MM.1S (cell line): ENCODE results near the gene MYBPHL.

Source experiments
- DNase-seq: peaks from one replicate; pipeline ENCODE4 v3.0.0-alpha.2; 2015
- H2AFZ ChIP-seq: fragments of 300-600 bp; sonication (generic); 2 replicates; pipeline ENCODE4 v1.6.0; 2016; ENCODE audit warnings: antibody characterized with exemption, low read length
- H3F3A ChIP-seq: fragments of 300-600 bp; sonication (generic); 2 replicates; pipeline ENCODE4 v1.6.1; 2016; ENCODE audit warnings: mild to moderate bottlenecking, antibody characterized with exemption, low read length, moderate library complexity, mixed read lengths; ENCODE audit not compliant: insufficient read depth
- H3K27ac ChIP-seq: fragments of 300-600 bp; sonication (generic); 2 replicates; pipeline ENCODE4 v1.5.1; 2016; ENCODE audit warnings: mild to moderate bottlenecking, low read length
- H3K27me3 ChIP-seq: fragments of 300-600 bp; sonication (generic); replicated peaks from 2 replicates; pipeline ENCODE4 v1.6.0; 2016; ENCODE audit warnings: low read length; ENCODE audit not compliant: insufficient read depth
- H3K36me3 ChIP-seq: fragments of 300-600 bp; sonication (generic); replicated peaks from 2 replicates; pipeline ENCODE4 v1.6.1; 2016; ENCODE audit warnings: mild to moderate bottlenecking, low read length, mixed read lengths; ENCODE audit not compliant: insufficient read depth
- H3K4me1 ChIP-seq: fragments of 300-600 bp; sonication (generic); 2 replicates; pipeline ENCODE4 v1.6.1; 2016; ENCODE audit warnings: low read length, mixed read lengths
- H3K4me2 ChIP-seq: fragments of 300-600 bp; sonication (generic); 2 replicates; pipeline ENCODE4 v1.6.0; 2016; ENCODE audit warnings: low read depth, low read length
- H3K4me3 ChIP-seq: fragments of 300-600 bp; sonication (generic); 2 replicates; pipeline ENCODE4 v1.5.1; 2016; ENCODE audit warnings: low read length, mixed read lengths
- H3K79me2 ChIP-seq: fragments of 300-600 bp; sonication (generic); 2 replicates; pipeline ENCODE4 v1.6.1; 2016; ENCODE audit warnings: mixed run types, low read length, mixed read lengths
- H3K9ac ChIP-seq: fragments of 300-600 bp; sonication (generic); 2 replicates; pipeline ENCODE4 v1.6.1; 2016; ENCODE audit warnings: low read length, mixed read lengths
- H3K9me2 ChIP-seq: fragments of 300-600 bp; sonication (generic); replicated peaks from 2 replicates; pipeline ENCODE4 v1.6.1; 2016; ENCODE audit warnings: mild to moderate bottlenecking, low read length, mixed read lengths; ENCODE audit not compliant: insufficient read depth
- H3K9me3 ChIP-seq: fragments of 300-600 bp; sonication (generic); replicated peaks from 2 replicates; pipeline ENCODE4 v1.6.1; 2016; ENCODE audit warnings: mild to moderate bottlenecking, low read length, mixed read lengths; ENCODE audit not compliant: insufficient read depth
- H4K20me1 ChIP-seq: fragments of 300-600 bp; sonication (generic); 2 replicates; pipeline ENCODE4 v1.6.1; 2016; ENCODE audit warnings: mild to moderate bottlenecking, low read length, moderate library complexity, mixed read lengths; ENCODE audit not compliant: insufficient read depth
- CTCF ChIP-seq: fragments of 300-600 bp; sonication (generic); IDR thresholded peaks from 2 replicates; pipeline ENCODE4 v1.5.1; 2016; ENCODE audit warnings: antibody characterized with exemption, low read length, mixed read lengths
- EZH2 ChIP-seq: fragments of 300-600 bp; sonication (generic); optimal IDR thresholded peaks from 2 replicates; pipeline ENCODE3; 2017; ENCODE audit warnings: low read depth, mild to moderate bottlenecking, antibody characterized with exemption, low read length, mixed read lengths
- EZH2phosphoT487 ChIP-seq: fragments of 300-600 bp; sonication (generic); IDR thresholded peaks from 2 replicates; pipeline ENCODE4 v1.6.1; 2018; ENCODE audit warnings: antibody characterized with exemption, low read length

Gene MYBPHL

DNA sequence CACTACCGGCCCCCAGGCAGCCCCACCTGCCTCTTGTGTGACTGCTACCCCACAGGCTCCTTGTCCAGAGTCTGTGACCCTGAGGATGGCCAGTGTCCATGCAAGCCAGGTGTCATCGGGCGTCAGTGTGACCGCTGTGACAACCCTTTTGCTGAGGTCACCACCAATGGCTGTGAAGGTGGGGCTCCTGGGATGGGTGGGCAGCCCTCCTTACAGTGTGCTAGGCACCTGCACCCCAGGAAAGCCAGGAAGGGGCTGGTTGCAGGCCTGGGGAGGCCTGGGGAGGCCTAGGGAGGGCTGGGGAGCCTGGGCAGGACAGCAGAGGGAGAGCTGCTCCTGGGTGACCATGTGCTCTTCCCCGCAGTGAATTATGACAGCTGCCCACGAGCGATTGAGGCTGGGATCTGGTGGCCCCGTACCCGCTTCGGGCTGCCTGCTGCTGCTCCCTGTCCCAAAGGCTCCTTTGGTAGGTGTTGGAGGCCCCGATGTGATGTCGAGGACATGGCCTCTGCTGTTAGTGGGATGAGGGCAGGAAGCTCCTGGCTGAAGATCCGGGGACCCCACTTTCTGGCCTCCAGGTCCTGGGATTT, 41.0 kb downstream of the MYBPHL start:
- H3K79me2 ChIP-seq: no peaks in the 10 kb centered on the region
- TF ChIP-seq EZH2 (no peak), CTCF (no peak), EZH2phosphoT487 (no peak)
- DNase-seq: no peak
- no peak overlapping the region for H3K27ac ChIP-seq
- H2AFZ ChIP-seq: no peak overlapping the region
- no peaks in the 10 kb centered on the region for H3K9me2 ChIP-seq
- H3K4me3 ChIP-seq: no peak overlapping the region
- H4K20me1 ChIP-seq: no peaks in the 10 kb centered on the region
- H3K9me3 ChIP-seq: no peaks in the 10 kb centered on the region
- H3F3A ChIP-seq: no peaks in the 10 kb centered on the region
- no peaks in the 10 kb centered on the region for H3K36me3 ChIP-seq
- H3K4me2 ChIP-seq: no peak overlapping the region
- H3K9ac ChIP-seq: no peak overlapping the region
- H3K4me1 ChIP-seq: no peaks in the 10 kb centered on the region
- H3K27me3 ChIP-seq: no peaks in the 10 kb centered on the region

DNA sequence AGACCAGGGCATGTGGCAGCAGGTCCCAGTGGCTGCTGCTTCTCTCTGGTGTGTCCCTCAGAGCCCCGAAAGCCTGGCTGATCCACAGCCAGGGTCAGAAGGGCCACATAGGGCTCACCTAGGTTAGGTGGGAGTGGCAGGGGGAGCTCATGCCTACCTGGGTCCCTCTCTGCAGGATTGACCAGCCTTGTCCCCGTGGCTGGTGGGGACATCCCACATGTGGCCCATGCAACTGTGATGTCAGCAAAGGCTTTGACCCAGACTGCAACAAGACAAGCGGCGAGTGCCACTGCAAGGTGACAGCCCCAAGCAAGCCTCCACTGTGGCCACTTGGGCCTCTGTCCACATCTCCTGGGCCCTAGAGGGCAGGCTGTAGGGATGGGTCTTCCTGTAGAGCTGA, 41.8 kb downstream of the MYBPHL start:
- Histone ChIP-seq H3K27me3 (no peaks in the 10 kb centered on the region), H3F3A (no peaks in the 10 kb centered on the region), H3K4me3 (no peak overlapping the region), H3K9me3 (no peaks in the 10 kb centered on the region), H2AFZ (no peak overlapping the region), H3K27ac (no peak overlapping the region), H3K4me1 (no peaks in the 10 kb centered on the region), H3K9ac (no peak overlapping the region), H3K9me2 (no peaks in the 10 kb centered on the region), H3K79me2 (no peaks in the 10 kb centered on the region), H3K4me2 (no peak overlapping the region), H4K20me1 (no peaks in the 10 kb centered on the region), H3K36me3 (no peaks in the 10 kb centered on the region)
- no peak for DNase-seq
- TF ChIP-seq CTCF: no peak
- no peak for TF ChIP-seq EZH2
- TF ChIP-seq EZH2phosphoT487: no peak

GRCh38 chr1:109264379-109264755, 42.4 kb downstream of the MYBPHL start:
- no peaks in the 10 kb centered on the region for H3K27me3 ChIP-seq
- TF ChIP-seq CTCF: no peak
- no peak for TF ChIP-seq EZH2phosphoT487
- TF ChIP-seq EZH2: no peak
- H3K4me3 ChIP-seq: no peak overlapping the region
- H3K9me2 ChIP-seq: no peaks in the 10 kb centered on the region
- H3K79me2 ChIP-seq: no peaks in the 10 kb centered on the region
- no peaks in the 10 kb centered on the region for H3K9me3 ChIP-seq
- H2AFZ ChIP-seq: no peak overlapping the region
- DNase-seq: no peak
- no peaks in the 10 kb centered on the region for H3K36me3 ChIP-seq
- no peaks in the 10 kb centered on the region for H4K20me1 ChIP-seq
- H3K27ac ChIP-seq: no peak overlapping the region
- no peaks in the 10 kb centered on the region for H3F3A ChIP-seq
- no peaks in the 10 kb centered on the region for H3K4me1 ChIP-seq
- no peak overlapping the region for H3K4me2 ChIP-seq
- no peak overlapping the region for H3K9ac ChIP-seq
